GM12891 (cell line): ENCODE results near the gene EPS8L2.

ENCODE experiments used
- POLR2A ChIP-seq: IDR thresholded peaks from 2 replicates; pipeline ENCODE4 v1.6.1; 2011; ENCODE audit warnings: low read depth, low read length, control low read depth
- POLR2AphosphoS5 ChIP-seq: IDR thresholded peaks from 2 replicates; pipeline ENCODE4 v1.6.1; 2011; ENCODE audit warnings: low read depth, low read length, control low read depth
- SPI1 ChIP-seq: IDR thresholded peaks from 2 replicates; pipeline ENCODE4 v1.6.1; 2011; ENCODE audit warnings: low read depth, low read length, control low read depth
- TAF1 ChIP-seq: IDR thresholded peaks from 2 replicates; pipeline ENCODE4 v1.6.1; 2011; ENCODE audit warnings: low read depth, low read length, control low read depth

DNA sequence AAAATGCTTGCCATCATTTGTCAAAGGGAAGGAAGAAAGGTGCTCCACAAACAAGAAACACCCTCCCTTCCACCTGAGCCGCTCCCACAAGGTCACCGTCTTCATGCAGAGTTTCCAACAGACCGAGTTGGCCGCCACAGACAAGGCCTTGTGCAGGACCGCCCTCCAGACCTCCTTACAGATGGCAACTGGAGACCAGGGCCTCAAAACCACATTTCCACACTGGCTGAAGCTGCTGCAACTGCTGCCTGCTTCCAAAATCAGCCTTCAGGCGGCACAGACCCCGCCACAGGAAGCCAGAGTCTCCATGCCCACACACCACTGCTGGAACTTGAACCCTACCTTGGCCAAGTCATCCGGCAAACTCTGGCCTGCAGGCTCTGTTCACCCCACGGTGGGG is 17.4 kb upstream of the EPS8L2 start:
- TF ChIP-seq POLR2A (no peak), POLR2AphosphoS5 (no peak), SPI1 (no peak), TAF1 (no peak)
